Measurements from ENCODE around the gene TKTL2.

GRCh38 chr4:163448540-163449203, 24.9 kb downstream of the TKTL2 start:
- no peak for TF ChIP-seq CTCF (IDR thresholded peaks at IDR 0.05; ENCODE audit: low read depth, low read length)
- TF ChIP-seq MYC (IDR thresholded peaks at IDR 0.05; ENCODE audit: low read depth, low read length): no peak
